CD4-positive, alpha-beta memory T cell (primary cell): ENCODE measurements around the gene ZNF692. TPM values are rescaled to one million over a fixed set of nuclear protein-coding genes. Genes with fewer than 3 reads are reported as not detected.

Source experiments
- CTCF ChIA-PET: fragments of 350-600 bp; sonication (Branson Sonifier 250); formaldehyde crosslinking; loops from one replicate; lab custom pipeline; 2021; ENCODE audit warnings: inconsistent platforms; ENCODE audit not compliant: partially characterized antibody; lab: Charles Lee
- POLR2A ChIA-PET: fragments of 350-600 bp; sonication (Branson Sonifier 250); formaldehyde crosslinking; loops from one replicate; lab custom pipeline; 2021; ENCODE audit not compliant: partially characterized antibody; lab: Charles Lee
- DNase-seq, 5 donors: peaks; one replicate each; pipeline versions ENCODE4 v3.0.0 to v3.0.0-alpha.2; 2020 to 2022; ENCODE audit warnings: mixed read lengths in 1 of 5
- H3K27ac ChIP-seq: one replicate; pipeline ENCODE4 v1.7.0; 2013; ENCODE audit warnings: low read depth, low read length
- H3K27me3 ChIP-seq: 2 replicates; pipeline ENCODE4 v1.7.0; 2013; ENCODE audit warnings: mild to moderate bottlenecking, low read length, moderate library complexity; ENCODE audit not compliant: insufficient read depth
- H3K36me3 ChIP-seq: 2 replicates; pipeline ENCODE4 v1.7.0; 2013; ENCODE audit warnings: mild to moderate bottlenecking, low read length, moderate library complexity; ENCODE audit not compliant: insufficient read depth
- H3K4me1 ChIP-seq: 2 replicates; pipeline ENCODE4 v1.7.0; 2013; ENCODE audit warnings: mild to moderate bottlenecking, low read length, moderate library complexity; ENCODE audit not compliant: insufficient read depth
- H3K4me3 ChIP-seq, 2 donors: one replicate each; pipeline ENCODE4 v1.7.0; 2013; ENCODE audit warnings: low read length in 2 of 2, mild to moderate bottlenecking in 1 of 2
- H3K9me3 ChIP-seq, 2 donors: one replicate each; pipeline ENCODE4 v1.7.0; 2013; ENCODE audit warnings: low read length in 2 of 2, control low read depth in 1 of 2; ENCODE audit not compliant: control insufficient read depth in 1 of 2
- H3K27ac Mint-ChIP-seq, 7 donors: one replicate each; pipeline ENCODE4 v1.8.0; 2020 to 2021; ENCODE audit warnings: mixed read lengths in 7 of 7, mild to moderate bottlenecking in 6 of 7, inconsistent platforms in 3 of 7, moderate library complexity in 3 of 7
- H3K27me3 Mint-ChIP-seq, 2 donors: one replicate each; pipeline ENCODE4 v1.8.0; 2020 to 2021; ENCODE audit warnings: mixed read lengths in 2 of 2
- H3K36me3 Mint-ChIP-seq, 2 donors: one replicate each; pipeline ENCODE4 v1.8.0; 2020 to 2021; ENCODE audit warnings: mixed read lengths in 2 of 2, inconsistent platforms in 1 of 2, mild to moderate bottlenecking in 1 of 2
- H3K4me1 Mint-ChIP-seq, 4 donors: one replicate each; pipeline ENCODE4 v1.8.0; 2020 to 2021; ENCODE audit warnings: mixed read lengths in 4 of 4, mild to moderate bottlenecking in 1 of 4
- H3K4me3 Mint-ChIP-seq, 8 donors: one replicate each; pipeline ENCODE4 v1.8.0; 2020 to 2021; ENCODE audit warnings: mixed read lengths in 8 of 8, mild to moderate bottlenecking in 7 of 8, moderate library complexity in 6 of 8, inconsistent platforms in 3 of 8
- H3K9me3 Mint-ChIP-seq, 8 donors: one replicate each; pipeline ENCODE4 v1.8.0; 2020 to 2021; ENCODE audit warnings: mixed read lengths in 8 of 8, mild to moderate bottlenecking in 5 of 8, inconsistent platforms in 3 of 8, moderate library complexity in 1 of 8
- intact Hi-C: fragments of 100-400 bp; cut with micrococcal nuclease; formaldehyde crosslinking; loops from one replicate; pipeline ENCODE4 v1.15.1; 2023
- microRNA-seq: library from miRNA; unstranded; fragments of <30 nt; microRNA quantifications from one replicate; pipeline ENCODE4 v1.2.0, GENCODE V29; 2021; ENCODE audit warnings: borderline replicate concordance, borderline number of aligned reads, borderline microRNAs expressed, mixed read lengths
- polyA plus RNA-seq, 2 donors: library from polyadenylated mRNA; unstranded; fragments of 300-500 nt; fragmentation: Illumina TruSeq; gene quantifications; one replicate each; pipeline ENCODE4 v1.2.3, GENCODE V29; 2021
- total RNA-seq, 2 experiments: library from RNA; stranded (reverse); gene quantifications; one replicate each; pipeline ENCODE4 v1.2.3, GENCODE V29; 2021

Gene ZNF692
- total and polyA plus RNA-seq, 4 experiments from 2014 or later = 10.9 to 74.8 (median 41.9) TPM

GRCh38 chr1:248802454-248802853, 56.4 kb downstream of the ZNF692 start:
- no peaks in the 10 kb centered on the region for H3K36me3 ChIP-seq
- Mint-ChIP-seq H3K27ac (no peak overlapping the region), H3K27me3 (peaks cover 10 to 13% of the 10 kb centered on the region in 2 donors), H3K4me1 (peaks cover 0 to 6% (median 3%) of the 10 kb centered on the region in 4 donors), H3K36me3 (no peaks in the 10 kb centered on the region), H3K9me3 (peaks cover 0 to 2% (median 0%) of the 10 kb centered on the region in 8 donors), H3K4me3 (no peak overlapping the region)
- H3K27me3 ChIP-seq = no peaks in the 10 kb centered on the region
- intact Hi-C loops = no loop called here
- no peak overlapping the region for H3K4me3 ChIP-seq
- POLR2A ChIA-PET = no interaction called here
- no peaks in the 10 kb centered on the region for H3K9me3 ChIP-seq
- H3K4me1 ChIP-seq = no peaks in the 10 kb centered on the region
- DNase-seq = no peak
- CTCF ChIA-PET = no interaction called here
- H3K27ac ChIP-seq = no peak overlapping the region

- POLR2A ChIA-PET = no interaction called here
Measured at GRCh38 chr1:248800459-248800858, 58.4 kb downstream of the ZNF692 start.

More at GRCh38 chr1:248800459-248800858, 58.4 kb downstream of the ZNF692 start:
- H3K36me3 Mint-ChIP-seq = no peaks in the 10 kb centered on the region
- DNase-seq = no peak
- no peak overlapping the region for H3K27ac Mint-ChIP-seq
- H3K27ac ChIP-seq = no peak overlapping the region
- H3K4me1 Mint-ChIP-seq = peaks cover 0 to 5% (median 3%) of the 10 kb centered on the region in 4 donors
- no peak overlapping the region for H3K4me3 ChIP-seq
- no peak overlapping the region for H3K4me3 Mint-ChIP-seq
- intact Hi-C loops = no loop called here
- H3K27me3 ChIP-seq = no peaks in the 10 kb centered on the region
- H3K27me3 Mint-ChIP-seq = peaks cover 12 to 22% of the 10 kb centered on the region in 2 donors
- H3K36me3 ChIP-seq = no peaks in the 10 kb centered on the region
- H3K9me3 ChIP-seq = no peaks in the 10 kb centered on the region
- H3K9me3 Mint-ChIP-seq = peaks cover 0 to 13% (median 7%) of the 10 kb centered on the region in 8 donors
- CTCF ChIA-PET = interaction anchor here (1.1 kb wide), 1 partner anchor 16 kb away, joined by 3 read pairs; no protein-coding TSS in a partner anchor
- no peaks in the 10 kb centered on the region for H3K4me1 ChIP-seq

Small RNA genes within 50 kb of the gene (microRNA-seq; reads per million reads assigned to microRNA genes)
- not detected for gene MIR3124

Other genes with a start within 250 kb of the ZNF692 start
- not detected for gene OR2T11, start 224.0 kb downstream of the ZNF692 start, total RNA-seq
- not detected for gene OR2T11, start 224.0 kb downstream of the ZNF692 start, polyA plus RNA-seq
- not detected for gene OR2T35, start 213.8 kb downstream of the ZNF692 start, total RNA-seq
- gene OR2T35, start 213.8 kb downstream of the ZNF692 start, polyA plus RNA-seq = not detected
- not detected for gene OR2T27, start 203.6 kb downstream of the ZNF692 start, total RNA-seq
- gene OR2T27, start 203.6 kb downstream of the ZNF692 start, polyA plus RNA-seq = not detected
- not detected for gene OR14I1, start 156.3 kb downstream of the ZNF692 start, total RNA-seq
- gene OR14I1, start 156.3 kb downstream of the ZNF692 start, polyA plus RNA-seq = not detected
- not detected for gene LYPD8, start 103.3 kb downstream of the ZNF692 start, total RNA-seq
- not detected for gene LYPD8, start 103.3 kb downstream of the ZNF692 start, polyA plus RNA-seq
- 10 to 100 TPM; 40.9 to 43.4 TPM for gene SH3BP5L, start 33.2 kb downstream of the ZNF692 start, total RNA-seq
- gene SH3BP5L, start 33.2 kb downstream of the ZNF692 start, polyA plus RNA-seq = 1 to 10 TPM in 1 of 2 donors, under 1 TPM in 1; 0.77 to 4.4 TPM
- gene ZNF672, start 20.9 kb downstream of the ZNF692 start, total RNA-seq = 10 to 100 TPM; 39.7 to 42.8 TPM
- 10 to 100 TPM; 12.4 to 29.2 TPM for gene ZNF672, start 20.9 kb downstream of the ZNF692 start, polyA plus RNA-seq
- 10 to 100 TPM; 18.3 to 19.6 TPM for gene PGBD2, start 47.1 kb upstream of the ZNF692 start, total RNA-seq
- 10 to 100 TPM in 1 of 2 donors, 1 to 10 TPM in 1; 7.3 to 10.9 TPM for gene PGBD2, start 47.1 kb upstream of the ZNF692 start, polyA plus RNA-seq